Measurements from ENCODE around the gene NRXN3. TPM values are rescaled to one million over a fixed set of nuclear protein-coding genes. Genes with fewer than 3 reads are reported as not detected.

NRXN3 gene
- total and polyA plus RNA-seq, 11 donors, result 0.19 to 2.2 (median 1.1) TPM

GRCh38 chr14:79175671-79176070 is 1005.5 kb downstream of the NRXN3 start:
- DNase-seq, result no peak
- Histone ChIP-seq H3K27me3 (no peaks in the 10 kb centered on the region), H3K9me3 (no peaks in the 10 kb centered on the region), H3K4me1 (no peaks in the 10 kb centered on the region), H3K27ac (no peak overlapping the region), H3K4me3 (no peak overlapping the region), H3K36me3 (no peaks in the 10 kb centered on the region)
- intact Hi-C loops (cut with DNase I), result no loop called here
- 38 to 58% (median 46%) methylated on average over 5 of the region's 5 CpGs for WGBS, 4 donors
- no peak for ATAC-seq
- TF ChIP-seq CTCF (IDR thresholded peaks at IDR 0.05), result no peak
- TF ChIP-seq POLR2A (IDR thresholded peaks at IDR 0.05), result no peak

- WGBS, 4 donors, result 71 to 81% (median 77%) methylated on average over 4 of the region's 4 CpGs
- no peaks in the 10 kb centered on the region for H3K4me1 ChIP-seq
- H3K36me3 ChIP-seq, result no peaks in the 10 kb centered on the region
- intact Hi-C loops (cut with DNase I), result no loop called here
- DNase-seq (no peak), ATAC-seq (no peak)
- TF ChIP-seq CTCF (IDR thresholded peaks at IDR 0.05) (no peak), POLR2A (IDR thresholded peaks at IDR 0.05) (no peak)
- H3K27ac ChIP-seq, result no peak overlapping the region
- no peaks in the 10 kb centered on the region for H3K9me3 ChIP-seq
- no peak overlapping the region for H3K4me3 ChIP-seq
- no peaks in the 10 kb centered on the region for H3K27me3 ChIP-seq
Measured at GRCh38 chr14:79177106-79177505, 1006.9 kb downstream of the NRXN3 start.

GRCh38 chr14:79178719-79179118 is 1008.5 kb downstream of the NRXN3 start:
- Histone ChIP-seq H3K36me3 (no peaks in the 10 kb centered on the region), H3K4me1 (no peaks in the 10 kb centered on the region), H3K27ac (no peak overlapping the region), H3K27me3 (no peaks in the 10 kb centered on the region), H3K4me3 (no peak overlapping the region), H3K9me3 (no peaks in the 10 kb centered on the region)
- DNase-seq (no peak), ATAC-seq (no peak)
- intact Hi-C loops (cut with DNase I), result no loop called here
- TF ChIP-seq CTCF (IDR thresholded peaks at IDR 0.05) (no peak), POLR2A (IDR thresholded peaks at IDR 0.05) (no peak)

GRCh38 chr14:79179985-79180384 is 1009.8 kb downstream of the NRXN3 start:
- intact Hi-C loops (cut with DNase I), result no loop called here
- Histone ChIP-seq H3K27me3 (no peaks in the 10 kb centered on the region), H3K36me3 (no peaks in the 10 kb centered on the region), H3K4me1 (no peaks in the 10 kb centered on the region), H3K27ac (no peak overlapping the region), H3K9me3 (no peaks in the 10 kb centered on the region), H3K4me3 (no peak overlapping the region)
- DNase-seq, result no peak
- TF ChIP-seq POLR2A (IDR thresholded peaks at IDR 0.05) (no peak), CTCF (IDR thresholded peaks at IDR 0.05) (no peak)
- WGBS, 4 donors, result 85 to 89% (median 88%) methylated on average over 4 of the region's 4 CpGs
- ATAC-seq, result no peak

Data from heart left ventricle (tissue), 16 donors.